Activated CD4-positive, alpha-beta T cell treated with anti-CD3 and anti-CD28 coated beads, Interleukin-2, amount 50 U/mL, for 4 hours (primary cell): ENCODE measurements around the gene DHRS1.

Experiments used
- DNase-seq, 2 experiments: peaks; one replicate each; pipeline ENCODE4 v3.0.0-alpha.2; 2020

DHRS1 gene

DNA sequence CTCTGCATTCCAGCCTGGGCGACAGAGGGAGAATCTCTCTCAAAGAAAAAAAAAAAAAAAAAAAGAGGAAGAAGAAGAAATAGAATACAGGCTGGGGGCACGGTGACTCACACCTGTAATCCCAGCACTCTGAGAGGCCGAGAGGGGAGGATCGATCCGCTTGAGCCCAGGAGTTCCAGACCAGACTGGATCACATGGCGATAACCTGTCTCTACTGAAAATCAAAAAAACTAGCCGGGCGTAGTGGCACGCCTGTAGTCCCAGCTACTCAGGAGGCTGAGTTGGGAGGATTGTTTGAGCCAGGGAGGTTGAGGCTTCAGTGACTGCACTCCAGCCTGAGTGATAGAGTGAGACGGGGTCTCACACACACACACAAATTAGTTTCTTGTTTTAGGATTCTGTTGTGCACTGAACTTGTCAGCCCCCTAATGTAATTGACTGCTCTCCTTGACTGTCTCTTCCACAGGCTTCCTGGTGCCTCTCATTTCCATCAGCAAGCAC is 56.2 kb downstream of the DHRS1 start:
- no peak for DNase-seq

DNA sequence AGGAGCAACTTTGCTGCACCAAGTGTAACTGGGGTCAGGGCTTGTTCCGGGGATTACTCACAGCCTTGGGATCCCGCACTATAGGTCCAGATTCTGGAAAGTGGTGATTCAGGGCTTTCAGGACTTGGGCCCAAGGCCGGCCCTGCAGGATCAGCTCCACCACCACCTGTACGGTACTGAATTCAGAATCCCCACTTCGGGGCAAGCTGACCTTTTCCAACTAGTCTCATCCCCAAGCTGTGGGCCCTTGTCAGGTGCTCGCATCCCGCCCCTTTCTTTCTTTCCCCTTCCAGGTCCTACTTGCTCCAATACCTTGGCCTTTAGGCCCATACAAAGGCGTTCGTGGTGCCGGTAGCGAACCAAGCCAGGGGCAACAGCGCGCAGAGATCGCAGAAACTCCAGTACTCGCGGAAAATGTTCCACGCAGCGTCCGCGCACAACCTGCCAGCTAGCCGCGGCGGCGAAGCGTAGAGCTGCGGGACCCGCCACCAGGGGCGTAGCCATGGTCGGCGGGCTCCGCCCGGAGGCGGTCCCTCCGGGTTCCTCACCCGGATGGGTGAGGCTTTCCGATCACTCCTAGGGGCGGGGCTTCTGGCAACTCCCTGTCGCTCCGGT is 57.6 kb downstream of the DHRS1 start:
- DNase-seq = peak; percentile 90 to 92
